Measurements from ENCODE around the gene C16orf74.

C16orf74 gene

DNA sequence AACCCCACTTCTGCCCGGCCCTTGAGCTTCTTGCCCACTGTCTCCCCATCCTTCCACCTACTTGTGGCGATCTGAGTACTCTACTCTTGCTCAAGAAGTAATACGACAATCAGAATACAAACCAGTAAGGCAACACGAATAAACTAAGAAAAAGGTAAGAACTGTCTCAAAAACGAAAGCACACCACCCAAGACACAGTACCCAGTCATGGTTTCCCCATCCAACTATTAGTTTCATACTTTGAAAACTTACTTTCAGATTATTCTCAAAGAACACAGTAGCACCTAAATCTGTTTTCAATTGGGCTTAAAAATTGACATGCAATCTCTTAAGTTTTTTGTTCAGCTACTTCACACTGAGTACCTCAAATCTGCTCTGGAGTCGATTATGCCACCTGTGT lies 76.1 kb downstream of the C16orf74 start:
- DNase-seq (ENCODE audit: low read depth, low spot score) = no peak

DNA sequence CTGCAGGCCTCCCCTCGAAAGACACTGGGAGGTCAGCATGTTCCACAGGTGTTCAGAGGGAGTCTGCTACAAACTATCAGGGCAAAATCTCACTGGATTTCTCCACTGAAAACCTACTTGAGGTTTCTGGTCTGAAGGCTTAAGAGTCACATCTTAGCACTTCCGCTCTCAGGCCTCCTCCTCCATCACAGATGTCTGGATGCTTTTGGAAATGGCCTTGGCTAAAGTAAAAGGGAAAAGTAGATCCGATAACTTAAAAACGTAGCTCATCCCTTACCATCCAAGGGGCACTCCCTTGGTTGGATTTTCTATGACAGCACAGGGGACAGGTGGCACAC lies 76.5 kb downstream of the C16orf74 start:
- no peak for DNase-seq (ENCODE audit: low read depth, low spot score)

DNA sequence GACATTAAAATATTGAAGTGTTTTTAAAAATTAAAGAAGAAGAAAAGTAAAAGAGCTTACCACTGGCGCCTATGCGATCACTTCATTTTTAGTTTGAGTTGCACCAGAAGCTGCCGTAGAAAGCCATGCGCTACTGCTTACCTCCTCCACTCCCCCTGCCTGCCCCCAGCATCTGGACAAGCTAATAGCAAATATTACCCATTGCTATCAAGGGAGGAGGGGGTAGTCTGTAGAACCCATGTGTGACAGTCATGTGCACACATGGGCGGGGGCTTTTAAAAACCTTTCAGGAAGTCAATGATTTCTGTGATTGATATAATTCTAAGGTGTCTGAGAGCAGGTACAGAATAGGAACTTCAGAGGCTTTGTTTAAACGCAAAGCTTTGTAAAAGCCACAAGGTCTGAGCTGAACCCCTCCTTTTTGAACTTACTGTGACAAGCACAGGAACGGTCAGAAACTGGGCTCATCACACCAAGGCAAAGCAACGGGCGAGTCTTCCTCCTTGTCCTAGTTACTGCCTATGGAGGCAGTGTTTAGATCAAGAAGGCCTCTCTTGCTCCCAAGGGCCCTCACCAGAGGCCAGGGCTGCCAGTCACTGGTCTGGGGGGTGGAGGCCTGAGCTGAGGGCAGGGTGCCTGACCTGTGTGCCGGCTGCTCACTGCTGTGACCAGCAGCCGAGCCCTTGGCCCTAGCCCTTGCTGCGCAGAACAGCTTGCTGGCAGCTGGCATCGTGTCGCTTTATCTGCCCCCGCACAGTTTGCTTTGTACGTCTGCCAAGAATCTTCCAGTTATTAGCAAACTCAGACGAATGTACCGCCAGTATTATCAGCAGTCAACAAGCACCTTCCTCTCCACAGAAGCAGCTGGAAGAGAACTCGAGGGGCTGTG lies 77.1 kb downstream of the C16orf74 start:
- no peak for DNase-seq (ENCODE audit: low read depth, low spot score)

DNA sequence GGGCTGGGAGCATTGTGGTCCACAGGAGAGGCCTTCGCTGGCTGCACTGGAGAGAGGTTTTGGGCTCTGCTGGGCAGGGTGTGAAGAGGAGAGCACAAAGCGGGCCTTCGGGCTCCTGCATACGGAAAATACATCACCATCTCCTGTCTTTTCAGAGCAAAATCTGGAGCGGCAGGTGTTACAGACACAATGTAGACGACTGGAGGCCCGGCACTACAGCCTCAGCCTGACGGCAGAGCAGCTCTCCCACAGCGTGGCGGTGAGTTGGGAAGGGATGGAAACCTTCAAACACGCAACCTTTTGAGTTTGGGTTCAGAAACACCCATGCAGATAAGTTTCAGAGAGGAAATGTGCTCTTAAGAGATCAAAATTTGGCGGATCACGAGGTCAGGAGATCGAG lies 80.1 kb downstream of the C16orf74 start:
- DNase-seq (ENCODE audit: low read depth, low spot score) = no peak

DNA sequence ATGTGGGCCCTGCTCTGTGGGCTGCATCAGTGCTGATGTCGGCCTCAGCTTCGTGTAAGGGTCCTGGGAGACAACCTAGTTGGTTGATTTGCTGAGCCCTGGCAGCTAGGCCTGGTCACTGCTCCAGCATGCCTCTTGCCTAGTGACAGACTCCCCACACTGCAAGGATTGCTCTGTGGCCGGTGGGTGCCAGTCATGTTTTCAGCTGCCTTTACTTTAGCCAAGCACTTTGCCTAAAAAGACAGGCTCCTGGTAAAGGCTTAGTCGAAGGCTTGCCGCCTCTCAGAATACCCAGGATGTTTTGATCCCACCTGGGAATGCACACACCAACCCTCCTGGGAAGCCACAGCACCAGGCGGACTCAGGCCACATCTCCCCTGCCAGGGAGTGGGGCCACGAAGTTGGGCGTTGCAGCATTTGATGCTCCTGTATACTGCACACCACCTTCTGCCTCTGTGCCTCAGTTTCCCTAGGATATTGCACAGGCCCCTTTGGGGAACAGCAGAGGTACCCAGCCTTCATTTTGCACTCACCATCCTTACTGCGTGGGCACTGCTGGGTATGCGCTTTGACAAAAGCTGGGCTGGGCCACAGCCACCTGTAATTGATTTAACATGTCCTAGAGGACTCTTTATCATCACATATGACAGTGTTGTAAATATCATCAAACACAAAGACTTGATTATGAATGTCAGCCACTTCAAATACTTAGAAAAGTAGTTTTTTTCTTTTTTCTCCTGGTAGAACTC lies 82.0 kb downstream of the C16orf74 start:
- no peak for DNase-seq (ENCODE audit: low read depth, low spot score)

DNA sequence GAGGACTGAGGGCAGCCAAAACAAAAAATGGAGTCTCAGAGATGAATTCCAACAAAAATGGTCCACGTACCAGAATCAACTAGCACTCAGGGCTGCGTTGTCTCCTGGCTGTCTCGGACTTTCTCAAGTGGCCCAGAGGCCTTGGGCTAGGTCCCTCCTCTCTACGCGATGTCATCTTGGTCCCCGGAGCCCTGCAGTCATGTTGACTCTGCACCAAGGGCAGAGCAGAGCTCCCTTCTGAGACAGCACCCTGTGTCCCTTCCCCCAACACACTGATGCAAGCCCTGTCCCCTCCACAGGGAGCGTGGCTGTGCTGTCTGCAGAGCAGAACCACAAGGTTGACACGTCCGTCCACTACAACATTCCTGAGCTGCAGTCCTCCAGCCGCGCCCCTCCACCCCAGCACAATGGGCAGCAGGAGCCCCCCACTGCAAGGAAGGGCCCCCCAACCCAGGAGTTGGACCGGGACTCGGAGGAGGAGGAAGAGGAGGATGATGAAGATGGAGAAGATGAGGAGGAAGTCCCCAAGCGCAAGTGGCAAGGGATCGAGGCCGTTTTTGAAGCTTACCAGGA lies 83.0 kb downstream of the C16orf74 start:
- DNase-seq (ENCODE audit: low read depth, low spot score) = no peak

DNA sequence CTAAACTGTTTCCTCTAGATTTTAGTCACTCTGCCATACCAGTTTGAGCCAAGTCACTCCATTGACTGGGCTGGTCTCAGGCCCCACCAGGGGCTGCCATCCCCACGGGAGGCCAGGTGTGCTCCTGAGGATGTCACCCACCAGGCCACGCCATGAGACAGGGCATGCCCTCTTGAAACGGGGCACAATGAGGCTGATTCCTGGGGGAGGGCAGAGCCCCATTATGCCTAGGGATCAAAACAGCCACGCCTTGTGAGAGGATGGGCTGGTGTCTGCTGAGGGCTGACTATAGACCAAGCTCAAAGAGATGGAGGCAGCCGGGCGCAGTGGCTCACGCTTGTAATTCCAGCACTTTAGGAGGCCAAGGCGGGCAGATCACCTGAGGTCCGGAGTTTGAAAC lies 83.6 kb downstream of the C16orf74 start:
- DNase-seq (ENCODE audit: low read depth, low spot score) = no peak

DNA sequence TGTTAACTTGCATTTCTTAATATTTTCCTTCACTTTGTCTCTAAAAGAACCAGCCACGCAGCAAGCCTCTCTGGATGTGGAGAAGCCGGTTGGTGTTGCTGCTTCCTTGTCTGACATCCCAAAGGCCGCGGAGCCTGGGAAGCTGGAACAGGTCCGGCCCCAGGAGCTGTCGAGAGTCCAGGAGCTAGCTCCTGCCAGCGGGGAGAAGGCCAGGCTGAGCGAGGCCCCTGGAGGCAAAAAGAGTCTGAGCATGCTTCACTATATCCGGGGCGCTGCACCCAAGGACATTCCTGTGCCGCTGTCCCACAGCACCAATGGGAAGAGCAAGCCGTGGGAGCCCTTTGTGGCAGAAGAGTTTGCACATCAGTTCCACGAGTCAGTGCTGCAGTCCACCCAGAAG lies 85.0 kb downstream of the C16orf74 start:
- no peak for DNase-seq (ENCODE audit: low read depth, low spot score)

DNA sequence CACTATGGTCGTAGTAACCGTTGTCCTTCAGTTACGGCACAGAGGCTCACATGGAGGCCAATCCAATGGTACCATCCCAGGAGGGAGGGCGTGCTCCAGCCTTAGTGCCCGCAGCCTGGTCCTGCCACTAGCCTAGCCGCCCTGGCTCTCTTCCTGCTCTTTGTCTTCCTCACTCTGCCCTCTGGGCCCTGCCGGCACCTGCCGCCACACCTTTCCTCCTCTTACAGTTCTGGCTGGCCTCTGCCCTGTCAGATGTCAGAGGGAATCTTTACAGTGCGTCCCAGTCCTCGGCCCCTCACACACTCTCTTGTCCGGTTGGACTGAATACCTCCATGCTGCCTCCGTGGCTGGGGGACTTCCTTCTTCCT lies 85.5 kb downstream of the C16orf74 start:
- DNase-seq (ENCODE audit: low read depth, low spot score) = no peak

DNA sequence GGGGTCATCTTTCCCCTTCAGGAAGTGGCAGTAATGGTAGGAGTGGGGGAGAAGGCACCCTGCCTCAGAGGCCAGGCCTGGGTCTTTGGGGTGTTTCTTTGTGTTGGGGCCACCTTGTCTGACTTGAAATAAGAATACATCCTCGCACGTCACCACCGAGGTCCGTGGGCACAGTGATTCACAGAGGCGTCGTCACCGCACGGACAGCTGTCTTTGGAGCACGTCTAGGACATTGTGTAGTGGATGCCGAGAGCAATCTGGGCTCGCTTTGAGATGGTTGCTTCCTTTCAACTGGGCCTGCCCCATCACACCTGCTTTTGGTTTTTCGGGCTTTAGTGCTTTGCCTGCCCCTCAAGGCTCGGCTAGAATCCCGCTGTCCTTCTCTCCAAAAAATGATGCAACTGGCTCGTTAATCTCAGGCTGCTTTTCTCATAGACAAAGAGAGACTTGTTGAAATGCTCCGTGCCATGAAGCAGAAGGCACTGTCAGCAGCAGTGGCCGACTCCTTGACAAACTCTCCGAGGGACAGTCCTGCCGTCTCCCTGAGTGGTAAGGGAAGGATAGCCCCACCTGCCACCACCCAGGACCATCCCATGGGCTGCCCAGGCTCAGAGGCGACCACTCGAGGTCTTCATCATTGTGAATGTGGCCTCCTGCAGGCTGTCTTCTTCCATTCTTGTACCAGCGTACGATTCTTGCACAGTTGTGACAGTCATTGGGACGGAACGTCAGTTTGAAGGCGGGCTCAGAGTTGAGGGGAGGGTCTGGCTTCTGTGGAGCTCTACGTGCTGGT lies 86.1 kb downstream of the C16orf74 start:
- DNase-seq (ENCODE audit: low read depth, low spot score) = no peak

DNA sequence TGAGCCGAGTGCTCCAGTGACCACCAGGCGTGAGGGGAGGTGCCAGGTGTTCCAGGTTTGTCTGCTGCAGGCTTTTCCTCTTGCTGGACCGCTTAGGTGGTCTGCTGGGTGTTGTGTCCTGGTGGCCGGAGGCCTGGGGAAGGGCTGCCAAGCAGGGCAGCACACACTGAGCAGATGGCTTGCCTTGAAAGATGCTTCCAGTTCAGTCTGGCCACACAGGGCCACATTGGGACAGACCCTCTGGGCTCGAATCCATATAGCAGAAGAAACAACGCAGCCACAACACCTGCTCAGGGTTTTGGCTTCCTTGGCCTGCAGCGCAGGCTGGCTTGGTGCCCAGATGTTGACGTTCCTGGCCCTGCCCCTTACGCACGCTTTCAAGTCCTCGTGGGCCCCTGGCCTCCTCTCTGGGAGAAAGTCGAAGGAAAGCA lies 87.0 kb downstream of the C16orf74 start:
- DNase-seq (ENCODE audit: low read depth, low spot score) = no peak

DNA sequence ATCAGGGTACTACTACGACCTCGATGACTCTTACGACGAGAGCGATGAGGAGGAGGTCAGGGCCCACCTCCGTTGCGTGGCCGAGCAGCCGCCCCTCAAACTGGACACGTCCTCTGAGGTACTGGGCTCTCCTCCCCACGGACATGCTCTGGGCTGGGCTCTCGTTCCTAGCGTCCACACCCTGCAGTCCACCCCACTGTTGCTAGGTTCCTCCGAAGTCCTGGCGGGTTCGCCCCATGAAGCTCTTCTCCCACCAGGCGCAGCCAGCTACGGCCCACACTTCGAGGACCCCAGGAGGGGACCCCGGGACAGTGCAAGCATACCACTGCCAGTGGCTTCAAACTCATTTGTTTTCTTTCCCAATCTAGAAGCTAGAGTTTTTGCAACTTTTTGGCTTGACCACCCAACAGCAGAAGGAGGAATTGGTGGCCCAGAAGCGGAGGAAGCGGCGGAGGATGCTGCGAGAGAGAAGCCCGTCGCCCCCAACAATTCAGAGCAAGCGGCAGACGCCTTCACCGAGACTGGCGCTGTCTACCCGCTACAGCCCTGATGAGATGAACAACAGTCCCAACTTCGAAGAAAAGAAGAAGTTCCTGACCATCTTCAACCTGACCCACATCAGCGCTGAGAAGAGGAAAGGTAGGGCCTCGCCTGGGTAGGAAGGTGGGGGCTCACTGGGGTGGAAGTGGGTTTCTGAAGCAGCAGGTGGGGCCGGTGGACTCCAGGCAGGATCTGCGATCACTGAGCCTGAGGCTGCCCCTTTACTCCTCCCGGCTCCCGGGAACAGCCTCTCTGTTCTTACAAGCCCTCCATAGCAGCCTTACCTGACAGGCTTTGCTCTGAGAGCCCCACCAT lies 87.7 kb downstream of the C16orf74 start:
- no peak for DNase-seq (ENCODE audit: low read depth, low spot score)

DNA sequence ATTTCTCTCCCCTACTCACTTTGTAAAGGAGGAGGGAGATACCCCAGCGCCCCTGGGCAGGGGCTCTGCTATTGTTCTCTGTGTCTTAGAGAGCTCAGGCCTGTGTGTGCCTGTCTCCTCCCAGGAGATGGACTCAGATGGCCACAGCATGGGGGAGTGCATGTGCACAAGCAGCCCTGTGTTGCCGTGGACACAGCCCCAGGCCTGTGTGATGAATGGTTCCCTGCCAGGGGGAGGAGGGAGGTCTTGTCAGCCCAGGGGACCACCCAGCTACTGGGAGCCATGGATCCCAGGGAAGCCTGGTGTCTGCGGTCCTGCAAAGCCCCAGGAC lies 88.4 kb downstream of the C16orf74 start:
- no peak for DNase-seq (ENCODE audit: low read depth, low spot score)

DNA sequence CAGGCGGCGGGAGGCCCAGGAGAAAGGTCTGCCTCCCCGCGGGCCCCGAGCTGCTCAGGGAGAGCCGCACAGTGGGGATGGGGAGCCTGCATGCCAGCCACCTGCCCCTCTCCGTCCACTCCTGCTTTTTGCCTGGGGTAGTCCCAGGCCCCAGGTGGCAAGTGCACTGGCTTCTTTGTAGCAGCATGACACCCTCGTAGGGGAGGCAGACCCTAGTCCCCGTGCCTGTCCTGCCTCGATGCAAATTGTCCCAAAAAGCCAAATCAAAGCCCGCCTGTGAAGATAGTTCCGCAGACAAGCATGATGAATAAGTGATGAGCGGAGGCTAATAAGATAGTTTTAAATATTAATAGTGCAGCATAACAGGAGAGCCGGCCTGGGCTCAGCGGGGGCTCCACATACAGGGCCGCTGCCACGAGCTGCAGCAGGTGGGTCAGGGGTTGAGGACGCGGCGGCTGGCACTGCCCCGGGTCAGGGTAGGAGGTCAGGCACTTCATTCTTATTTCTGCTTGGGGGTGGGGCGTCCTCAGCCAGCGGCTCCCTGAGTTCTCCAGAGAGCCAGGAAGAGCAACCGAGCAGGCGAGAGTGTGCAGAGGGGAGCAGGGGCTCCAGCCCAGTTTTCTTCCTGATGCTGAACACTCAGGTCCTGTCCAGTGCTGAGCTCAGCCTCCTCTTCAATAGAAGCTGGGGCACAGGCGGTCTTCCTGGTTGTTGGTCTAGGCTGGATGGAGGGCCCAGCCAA lies 89.0 kb downstream of the C16orf74 start:
- DNase-seq (ENCODE audit: low read depth, low spot score) = no peak

DNA sequence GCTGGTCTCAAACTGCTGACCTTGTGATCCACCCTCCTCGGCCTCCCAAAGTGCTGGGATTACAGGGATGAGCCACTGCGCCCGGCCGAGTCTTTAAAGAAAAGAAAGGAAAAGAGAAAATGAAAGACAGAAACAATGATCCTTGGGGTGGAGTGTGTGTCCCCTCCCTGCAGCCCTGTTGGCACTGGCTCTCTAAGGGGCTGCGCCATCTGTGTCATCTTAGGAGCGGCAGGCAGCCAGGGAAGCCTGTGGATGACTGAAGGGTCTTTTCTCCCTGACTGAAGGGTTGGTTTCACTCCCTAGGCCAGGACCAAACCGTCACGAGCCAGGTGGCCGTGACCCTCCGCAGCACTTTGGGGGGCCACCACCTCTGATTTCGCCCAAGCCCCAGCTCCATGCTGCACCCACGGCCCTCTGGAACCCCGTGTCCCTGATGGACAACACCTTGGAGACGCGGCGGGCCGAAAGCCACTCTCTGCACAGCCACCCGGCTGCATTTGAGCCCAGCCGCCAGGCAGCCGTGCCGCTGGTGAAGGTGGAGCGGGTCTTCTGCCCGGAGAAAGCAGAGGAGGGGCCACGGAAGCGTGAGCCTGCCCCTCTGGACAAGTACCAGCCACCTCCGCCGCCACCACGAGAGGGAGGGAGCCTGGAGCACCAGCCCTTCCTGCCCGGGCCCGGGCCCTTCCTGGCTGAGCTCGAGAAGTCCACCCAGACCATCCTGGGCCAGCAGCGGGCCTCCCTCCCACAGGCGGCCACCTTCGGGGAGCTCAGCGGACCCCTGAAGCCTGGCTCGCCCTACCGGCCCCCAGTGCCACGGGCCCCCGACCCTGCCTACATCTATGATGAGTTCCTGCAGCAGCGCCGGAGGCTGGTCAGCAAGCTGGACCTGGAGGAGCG lies 89.8 kb downstream of the C16orf74 start:
- no peak for DNase-seq (ENCODE audit: low read depth, low spot score)

DNA sequence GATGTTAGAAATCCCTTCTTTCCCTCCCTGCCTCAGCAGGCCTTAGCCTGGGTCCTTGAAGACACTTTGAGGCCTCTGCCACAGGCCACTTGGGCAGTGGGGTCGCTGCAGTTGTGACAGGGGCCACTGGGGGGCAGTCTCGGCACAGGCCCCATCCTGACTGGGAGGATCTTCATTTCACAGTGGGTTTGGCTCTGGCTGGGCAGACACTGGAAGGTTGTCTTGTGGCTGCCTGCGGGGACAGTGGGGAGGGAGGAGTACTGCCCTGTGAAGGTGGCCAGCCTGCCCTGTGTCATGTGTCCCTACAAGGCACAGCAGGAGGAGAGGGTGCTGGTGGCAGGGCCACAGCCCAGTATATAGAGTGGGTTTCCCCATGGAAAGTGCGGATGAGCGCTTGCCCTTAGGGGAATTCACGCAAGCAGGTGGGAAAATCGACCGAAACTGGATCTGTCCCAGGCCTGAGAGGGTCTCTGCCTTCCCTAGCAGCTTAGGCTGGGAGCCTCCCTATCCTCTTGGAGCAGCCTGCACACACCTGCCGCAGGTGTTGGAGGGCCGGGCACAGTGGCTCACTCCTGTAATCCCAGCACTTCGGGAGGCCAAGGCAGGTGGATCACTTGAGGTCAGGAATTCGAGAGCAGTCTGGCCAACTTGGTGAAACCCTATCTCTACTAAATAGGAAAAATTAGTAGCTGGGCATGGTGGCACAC lies 90.9 kb downstream of the C16orf74 start:
- no peak for DNase-seq (ENCODE audit: low read depth, low spot score)

DNA sequence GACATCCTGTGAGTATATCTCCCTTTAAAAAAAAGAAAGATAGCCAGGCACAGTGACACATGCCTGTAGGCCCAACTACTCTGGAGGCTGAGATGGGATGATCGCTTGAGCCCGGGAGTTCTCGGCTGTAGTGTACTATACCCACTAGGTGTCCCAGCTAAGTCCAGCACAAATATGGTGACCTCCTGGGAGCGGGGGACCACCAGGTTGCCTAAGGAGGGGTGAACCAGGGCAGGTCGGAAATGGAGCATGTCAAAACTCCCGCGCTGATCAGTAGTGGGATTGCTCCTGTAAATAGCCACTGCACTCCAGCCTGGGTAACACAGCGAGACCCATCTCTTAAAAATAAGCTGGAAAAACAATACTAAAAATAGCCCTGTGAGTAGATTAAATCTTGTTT lies 91.6 kb downstream of the C16orf74 start:
- no peak for DNase-seq (ENCODE audit: low read depth, low spot score)

DNA sequence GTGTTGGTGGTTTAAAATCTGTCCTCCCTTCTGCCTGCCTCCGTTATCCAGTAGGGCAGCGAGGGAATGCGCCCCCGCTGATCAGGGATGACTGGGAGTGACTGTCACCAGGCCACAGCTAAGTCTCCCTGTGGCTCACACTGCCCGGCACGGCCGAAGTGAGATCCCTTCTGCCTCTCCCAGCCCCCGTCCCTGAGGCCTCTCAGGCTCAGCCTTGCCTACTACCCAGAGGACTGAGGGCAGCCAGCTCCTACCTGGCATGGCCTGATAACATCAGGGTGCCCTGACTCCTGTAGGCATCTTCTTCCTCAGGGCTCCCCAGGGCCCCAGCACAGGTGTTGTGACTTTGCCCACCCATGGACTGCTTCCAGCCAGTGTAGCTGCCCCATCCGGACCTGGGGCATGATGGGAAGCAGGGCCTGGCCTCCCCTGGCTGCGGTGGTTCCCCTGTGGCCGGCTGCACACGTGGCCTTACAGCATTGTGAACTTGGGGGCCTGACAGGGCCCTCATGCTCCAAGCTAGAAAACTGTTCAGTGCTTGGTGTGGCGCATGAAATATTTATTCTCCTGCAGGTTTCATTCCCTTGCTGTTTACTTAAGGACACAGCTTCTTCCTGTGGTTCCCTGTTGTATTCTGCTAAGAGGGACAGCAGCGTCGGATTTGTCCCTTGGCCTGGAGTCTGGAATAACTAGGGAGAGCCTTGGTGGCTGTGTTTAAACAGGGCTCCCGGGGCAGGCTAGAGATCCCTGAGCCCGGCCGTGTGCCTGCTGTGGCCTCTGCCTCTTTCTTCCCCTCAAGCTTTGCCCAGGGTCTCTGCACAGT lies 92.2 kb downstream of the C16orf74 start:
- DNase-seq (ENCODE audit: low read depth, low spot score) = no peak

All from brain pericyte (primary cell).